GM12892 (cell line): ENCODE data around the gene CTXN1.
"Not testable (repeated sequence)": the region's sequence is repeated elsewhere in the genome, so short reads cannot be mapped to it uniquely, and the experiment has no call there.

ENCODE experiments used
- DNase-seq: peaks from one replicate; pipeline ENCODE4 v3.0.0; 2011; ENCODE audit not compliant: insufficient read length
- FAIRE-seq: peaks from 2 replicates; lab custom pipeline; 2011; peaks lifted over from hg19 to GRCh38; lab: Jason Lieb, UNC
- POLR2A ChIP-seq: IDR thresholded peaks from 2 replicates; pipeline ENCODE4 v1.6.1; 2011; ENCODE audit warnings: low read depth, low read length, control low read depth
- POLR2AphosphoS5 ChIP-seq: IDR thresholded peaks from 2 replicates; pipeline ENCODE4 v1.6.1; 2011; ENCODE audit warnings: low read depth, low read length, control low read depth
- TAF1 ChIP-seq: IDR thresholded peaks from 2 replicates; pipeline ENCODE4 v1.6.1; 2011; ENCODE audit warnings: low read depth, mild to moderate bottlenecking, control low read depth, low read length, borderline replicate concordance

The CTXN1 gene

DNA sequence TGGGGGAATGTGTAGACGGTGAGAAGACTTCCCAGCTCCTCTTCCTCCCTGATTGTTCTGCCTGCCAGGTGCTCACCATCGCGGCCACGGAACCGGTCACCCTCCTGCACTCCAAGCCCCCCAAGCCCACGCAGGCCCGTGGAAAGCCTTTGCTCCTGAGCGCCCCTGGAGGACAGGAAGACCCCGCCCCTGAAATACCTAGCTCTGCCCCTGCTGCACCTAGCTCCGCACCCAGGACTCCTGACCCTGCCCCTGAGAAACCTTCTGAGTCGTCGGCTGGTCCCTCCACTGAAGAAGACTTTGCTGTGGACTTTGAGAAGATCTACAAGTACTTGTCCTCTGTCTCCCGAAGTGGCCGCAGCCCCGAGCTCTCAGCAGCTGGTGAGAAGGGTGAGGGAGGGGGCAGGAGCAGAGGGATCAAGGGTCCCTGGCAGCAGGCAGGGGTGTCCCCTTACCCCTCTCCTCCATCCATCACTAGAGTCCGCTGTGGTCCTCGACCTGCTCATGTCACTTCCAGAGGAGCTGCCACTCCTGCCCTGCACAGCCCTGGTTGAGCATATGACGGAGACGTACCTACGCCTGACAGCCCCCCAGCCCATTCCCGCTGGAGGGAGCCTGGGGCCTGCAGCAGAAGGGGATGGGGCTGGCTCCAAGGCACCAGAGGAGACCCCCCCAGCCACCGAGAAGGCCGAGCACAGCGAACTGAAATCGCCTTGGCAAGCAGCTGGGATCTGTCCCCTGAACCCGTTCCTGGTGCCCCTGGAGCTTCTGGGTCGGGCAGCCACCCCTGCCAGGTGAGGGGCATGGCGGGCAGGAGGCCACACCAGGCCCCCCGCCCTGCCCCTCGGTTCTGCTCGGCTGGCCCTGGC, 3.7 kb downstream of the CTXN1 start:
- no peak for FAIRE-seq
- no peak for DNase-seq
- TF ChIP-seq TAF1 (no peak), POLR2AphosphoS5 (no peak), POLR2A (no peak)

DNA sequence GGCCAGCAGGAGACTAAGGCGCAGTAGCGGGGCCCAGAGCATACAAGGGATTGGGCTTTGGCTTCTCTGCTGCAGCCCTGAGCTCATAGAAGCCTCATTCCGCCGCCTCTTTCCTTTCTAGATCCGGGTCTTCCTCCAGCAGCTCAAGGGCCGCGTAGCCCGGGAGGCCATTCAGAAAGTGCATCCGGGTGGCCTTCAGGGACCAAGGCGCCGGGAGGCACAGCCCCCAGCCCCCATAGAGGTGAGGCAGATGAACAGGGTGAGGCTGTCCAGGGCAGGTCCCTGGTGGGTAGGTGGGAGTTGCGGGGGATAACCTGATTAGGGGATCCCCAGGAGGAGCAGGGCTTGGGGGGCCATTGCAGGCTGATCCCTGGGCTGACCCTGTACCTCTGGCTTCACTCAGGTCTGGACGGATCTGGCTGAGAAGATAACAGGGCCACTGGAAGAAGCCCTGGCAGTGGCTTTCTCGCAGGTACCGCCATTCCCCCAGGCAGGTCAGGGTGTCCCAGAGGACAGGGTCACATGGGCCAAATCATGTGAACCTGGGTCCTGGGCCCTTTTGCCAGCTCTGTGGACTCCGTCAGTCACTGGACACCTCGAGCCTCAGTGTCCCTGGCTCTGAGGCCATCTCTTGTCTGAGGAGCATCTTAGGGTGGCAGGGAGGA, 4.5 kb downstream of the CTXN1 start:
- FAIRE-seq (no peak), DNase-seq (no peak)
- TF ChIP-seq POLR2AphosphoS5 (no peak), TAF1 (no peak), POLR2A (no peak)

DNA sequence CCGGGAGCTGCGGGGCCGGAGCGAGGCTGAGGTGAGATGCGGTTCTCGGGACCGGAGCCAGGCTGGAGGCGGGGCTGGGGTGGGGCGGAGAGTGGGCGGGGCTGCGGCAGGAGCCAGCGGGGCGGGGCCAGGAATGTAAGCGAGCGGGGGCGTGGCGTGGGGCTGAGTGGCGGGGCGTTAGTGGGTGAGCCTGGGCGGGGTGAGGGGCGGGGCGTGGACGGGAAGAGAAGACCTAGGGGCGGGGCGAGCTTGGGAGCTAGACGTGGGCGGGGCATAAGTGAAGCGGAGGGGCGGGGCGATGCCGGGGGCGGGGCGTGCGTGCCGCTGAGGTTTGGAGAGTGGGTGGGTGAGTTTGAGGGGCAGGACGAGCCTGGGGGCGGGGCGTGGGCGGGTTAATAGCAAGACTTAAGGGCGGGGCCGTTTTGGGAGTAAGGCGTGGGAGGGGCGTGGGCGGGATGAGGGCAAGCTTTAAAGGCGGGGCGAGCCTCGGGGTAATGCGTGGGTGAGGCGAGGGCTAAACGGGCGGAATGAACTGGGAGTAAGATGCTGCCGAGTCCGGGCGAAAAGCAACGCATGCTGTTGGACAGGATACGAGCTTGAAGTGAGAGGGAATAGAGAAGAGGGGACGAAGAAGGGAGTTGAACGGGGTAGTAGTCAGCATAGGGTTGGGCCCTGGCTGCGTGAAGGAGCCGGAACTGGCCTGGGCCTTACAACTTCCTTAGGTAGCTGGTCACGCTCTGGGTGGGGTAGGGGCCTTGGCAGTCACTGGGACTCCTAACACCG, 5.2 kb downstream of the CTXN1 start:
- DNase-seq (peak; percentile 86), FAIRE-seq (peak; percentile 96)
- TF ChIP-seq TAF1 (no peak), POLR2AphosphoS5 (no peak), POLR2A (no peak)

DNA sequence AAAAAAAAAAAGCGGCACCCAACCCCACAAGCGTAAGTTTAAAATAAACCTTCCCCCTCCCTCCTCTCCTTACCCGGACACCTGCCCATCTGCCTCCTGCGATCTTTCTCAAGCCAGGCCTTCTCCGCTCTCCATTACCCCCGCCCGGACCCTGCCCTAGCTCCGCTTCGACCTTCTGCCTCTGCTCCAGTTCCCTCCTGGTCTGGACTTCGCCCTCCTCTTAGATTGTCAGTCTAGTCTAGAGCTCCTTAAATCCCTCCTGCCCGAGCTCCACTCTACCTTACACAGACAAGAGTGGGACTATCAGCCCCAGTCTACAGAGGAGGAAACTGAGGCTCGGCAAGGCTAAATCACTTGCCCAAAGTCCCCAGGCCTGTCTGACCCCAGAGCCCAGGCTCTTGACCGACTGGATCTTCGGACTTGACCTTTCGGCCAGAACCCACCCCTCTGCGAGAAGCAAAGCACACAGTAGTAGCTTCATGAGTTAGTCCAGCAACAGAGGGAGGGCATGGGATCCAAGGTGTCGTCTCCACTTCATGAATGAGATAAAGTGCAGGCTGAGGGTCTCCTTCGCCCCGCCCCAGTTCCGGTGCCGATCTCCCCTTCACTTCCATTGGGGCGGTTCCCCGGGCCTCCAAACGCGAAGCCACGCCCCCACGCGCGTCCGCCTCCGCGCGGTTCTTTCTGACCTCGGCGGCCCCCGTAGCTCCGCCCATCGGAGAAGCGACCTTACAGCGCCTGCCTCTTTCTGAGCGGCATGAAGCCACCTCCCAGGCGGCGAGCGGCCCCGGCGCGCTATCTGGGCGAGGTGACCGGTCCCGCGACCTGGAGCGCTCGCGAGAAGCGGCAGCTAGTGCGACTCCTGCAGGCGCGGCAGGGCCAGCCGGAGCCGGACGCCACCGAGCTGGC, 6.1 kb downstream of the CTXN1 start, which contains the start of gene SNAPC2:
TSS of gene SNAPC2 (plus strand) at position 729 of the 909 bp plus-strand sequence. CDS start at position 758, 29 bp downstream.
- TF ChIP-seq POLR2AphosphoS5 = no peak
- TF ChIP-seq POLR2A = peak; percentile 57; the same call in 1 of the 2 replicates
- FAIRE-seq (no peak), DNase-seq (peak; percentile 93)

DNA sequence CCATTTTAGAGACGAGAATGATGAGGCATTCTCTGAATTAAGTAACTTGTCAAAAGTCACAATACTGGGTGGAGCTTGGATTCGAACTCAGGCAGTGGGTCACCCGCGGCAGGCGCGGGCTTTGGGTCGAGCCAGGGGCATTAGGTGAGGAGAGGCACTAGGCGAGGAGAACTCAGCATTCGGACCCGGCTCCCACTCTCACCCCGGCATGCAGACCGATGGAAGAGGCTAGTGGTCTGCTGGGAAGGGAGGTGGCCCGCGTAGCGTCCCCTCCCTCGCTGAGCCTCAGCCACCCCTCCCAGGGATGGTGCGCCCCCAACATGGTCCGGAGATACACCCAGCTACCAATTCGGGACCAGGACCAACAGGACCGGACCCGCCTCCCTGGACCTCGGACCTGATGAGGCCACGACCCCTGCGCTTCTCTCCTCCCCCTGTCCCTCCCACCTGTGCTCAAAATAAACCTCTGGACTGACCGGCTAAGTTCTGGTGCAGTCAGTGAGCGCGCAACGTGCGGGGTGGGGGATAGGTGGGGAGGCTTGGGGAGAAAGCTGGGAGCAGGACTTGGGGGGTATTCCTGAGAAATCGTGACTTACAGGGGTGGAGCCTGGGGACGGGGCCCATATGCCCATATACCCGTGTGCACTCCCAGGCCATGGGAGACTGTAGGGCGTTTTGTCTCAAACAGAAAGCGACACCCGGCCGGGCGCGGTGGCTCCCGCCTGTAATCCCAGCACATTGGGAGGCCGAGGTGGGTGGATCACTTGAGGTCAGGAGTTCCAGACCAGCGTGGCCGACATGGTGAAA, 7.1 kb downstream of the CTXN1 start:
- no peak for DNase-seq
- no peak for TF ChIP-seq TAF1
- no peak for TF ChIP-seq POLR2AphosphoS5
- no peak for TF ChIP-seq POLR2A
- no peak for FAIRE-seq

DNA sequence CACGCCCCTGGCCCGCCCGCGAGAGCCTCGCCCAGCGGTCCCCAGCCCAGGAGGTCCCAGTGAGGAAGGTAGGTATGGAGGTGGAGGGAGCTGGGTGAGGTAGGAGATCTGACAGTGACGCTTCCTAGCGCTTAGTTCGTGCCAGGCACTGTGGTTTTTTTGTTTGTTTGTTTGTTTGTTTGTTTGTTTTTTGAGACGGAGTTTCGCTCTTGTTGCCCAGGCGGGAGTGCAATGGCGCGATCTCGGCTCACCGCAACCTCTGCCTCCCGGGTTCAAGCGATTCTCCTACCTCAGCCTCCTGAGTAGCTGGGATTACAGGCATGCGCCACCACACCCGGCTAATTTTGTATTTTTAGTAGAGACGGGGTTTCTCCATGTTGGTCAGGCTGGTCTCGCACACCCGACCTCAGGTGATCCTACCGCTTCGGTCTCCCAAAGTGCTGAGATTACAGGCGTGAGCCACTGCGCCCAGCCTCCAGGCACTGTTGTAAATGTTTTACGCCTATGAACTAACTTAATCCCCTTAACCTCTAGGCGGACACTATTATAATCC, 7.8 kb downstream of the CTXN1 start:
- FAIRE-seq, DNase-seq: not testable (repeated sequence)

DNA sequence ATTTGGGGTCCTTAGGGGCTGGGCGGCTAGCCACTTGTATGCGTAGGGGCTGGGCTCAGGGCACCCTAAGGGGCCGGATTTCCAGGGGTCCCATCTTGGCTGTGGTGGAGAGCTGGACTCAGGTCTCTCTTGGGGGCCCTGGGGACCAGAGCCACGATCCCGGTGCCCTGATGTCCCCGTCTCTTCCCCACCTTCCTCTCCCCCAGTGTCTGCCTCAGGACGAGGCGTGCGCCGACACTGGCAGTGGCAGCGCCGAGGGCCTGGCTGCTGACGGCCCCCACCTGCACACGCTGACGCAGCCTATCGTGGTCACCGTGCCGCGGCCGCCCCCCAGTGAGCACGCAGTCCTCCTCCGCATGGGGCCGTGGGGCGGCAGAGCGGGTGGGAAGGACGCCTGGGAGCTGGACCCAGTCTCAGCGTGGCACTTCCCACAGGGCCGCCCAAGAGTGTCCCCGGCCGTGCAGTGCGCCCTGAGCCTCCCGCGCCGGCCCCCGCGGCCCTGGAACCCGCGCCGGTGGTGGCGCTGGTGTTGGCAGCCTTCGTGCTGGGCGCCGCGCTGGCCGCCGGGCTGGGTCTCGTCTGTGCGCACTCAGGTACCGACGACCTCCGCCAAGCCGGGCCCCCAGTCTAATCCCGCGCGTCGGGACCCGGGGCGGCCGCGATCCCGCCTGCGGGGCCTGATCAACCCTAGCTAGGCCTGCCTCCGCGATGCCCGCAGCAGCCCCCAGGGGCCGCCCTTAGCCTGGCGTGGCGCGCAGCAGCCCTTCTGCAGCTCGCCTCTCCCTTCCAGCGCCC, 8.5 kb downstream of the CTXN1 start:
- DNase-seq (peak; percentile 74), FAIRE-seq (no peak)
- TF ChIP-seq TAF1 (no peak), POLR2AphosphoS5 (no peak), POLR2A (no peak)

DNA sequence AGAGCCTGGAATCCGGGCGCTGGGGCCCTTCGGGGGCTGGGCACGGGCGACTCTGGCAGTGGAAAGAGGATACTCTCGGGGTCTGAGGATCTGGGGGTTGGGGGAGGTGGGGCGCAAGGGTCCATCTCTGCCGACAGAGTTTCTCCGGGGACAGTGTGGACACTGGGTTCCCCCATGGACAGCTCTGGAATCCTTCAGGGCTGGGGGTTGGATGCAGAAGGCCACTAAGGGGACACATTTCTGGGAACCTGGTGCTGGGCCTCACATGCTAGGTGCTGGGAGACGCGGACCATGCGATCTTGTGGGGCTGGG, 9.0 kb downstream of the CTXN1 start:
- FAIRE-seq (no peak), DNase-seq (no peak)
- no peak for TF ChIP-seq POLR2AphosphoS5
- no peak for TF ChIP-seq POLR2A
- no peak for TF ChIP-seq TAF1
